ENCODE data around the gene HCST.
"Not testable (repeated sequence)": the region's sequence is repeated elsewhere in the genome, so short reads cannot be mapped to it uniquely, and the experiment has no call there.

HCST gene

DNA sequence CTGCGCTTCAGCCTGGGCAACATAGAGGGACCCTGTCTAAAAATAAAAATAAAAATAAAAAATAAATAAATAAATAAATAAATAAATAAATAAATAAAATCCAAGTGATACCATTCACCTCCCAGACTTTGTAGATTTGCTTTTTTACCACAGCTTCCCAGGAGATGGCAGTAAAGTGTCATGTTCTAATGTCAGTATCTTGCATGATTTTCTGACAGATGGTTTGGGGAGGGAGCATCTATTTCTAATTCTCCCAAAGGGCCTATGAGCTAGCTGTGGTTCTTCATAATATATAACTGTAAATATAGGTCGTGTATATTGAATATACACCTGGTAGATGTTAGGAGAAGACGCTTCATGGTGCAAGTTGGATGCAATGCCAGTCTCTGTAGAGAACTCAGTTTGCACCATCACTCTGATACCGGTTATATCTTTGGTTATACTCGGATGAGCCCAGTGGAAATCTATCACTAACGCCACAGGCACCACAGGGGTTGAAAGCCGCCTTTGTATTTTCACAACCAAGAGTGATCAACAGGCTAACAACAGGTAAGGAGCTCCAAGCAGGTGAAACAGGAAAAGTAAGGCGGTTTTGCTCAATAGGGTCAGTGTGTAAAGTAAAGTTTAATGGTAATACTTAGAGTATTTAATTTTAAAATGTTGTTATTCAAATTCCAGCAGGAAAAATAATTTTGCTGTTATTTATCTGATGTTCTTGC is 20.1 kb upstream of the HCST start:
- DNase-seq = peak; percentile 75

DNA sequence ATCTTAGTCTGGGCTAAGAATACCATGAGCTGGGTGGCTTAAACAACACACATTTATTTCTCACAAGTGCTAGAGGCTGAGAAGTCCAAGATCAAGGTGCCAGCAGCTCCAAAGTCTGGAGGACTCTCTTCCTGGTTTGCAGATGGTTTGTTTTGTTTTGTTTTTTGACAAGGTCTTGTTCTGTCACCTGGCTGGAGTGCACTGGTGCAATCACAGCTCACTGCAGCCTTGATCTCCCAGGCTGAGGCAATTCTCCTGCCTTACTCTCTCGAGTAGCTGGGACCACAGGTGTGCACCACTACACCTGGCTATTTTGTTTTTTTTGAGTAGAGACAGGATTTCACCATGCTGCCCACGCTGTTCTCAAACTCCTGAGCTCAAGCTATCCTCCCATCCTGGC is 18.4 kb upstream of the HCST start:
- DNase-seq = no peak

DNA sequence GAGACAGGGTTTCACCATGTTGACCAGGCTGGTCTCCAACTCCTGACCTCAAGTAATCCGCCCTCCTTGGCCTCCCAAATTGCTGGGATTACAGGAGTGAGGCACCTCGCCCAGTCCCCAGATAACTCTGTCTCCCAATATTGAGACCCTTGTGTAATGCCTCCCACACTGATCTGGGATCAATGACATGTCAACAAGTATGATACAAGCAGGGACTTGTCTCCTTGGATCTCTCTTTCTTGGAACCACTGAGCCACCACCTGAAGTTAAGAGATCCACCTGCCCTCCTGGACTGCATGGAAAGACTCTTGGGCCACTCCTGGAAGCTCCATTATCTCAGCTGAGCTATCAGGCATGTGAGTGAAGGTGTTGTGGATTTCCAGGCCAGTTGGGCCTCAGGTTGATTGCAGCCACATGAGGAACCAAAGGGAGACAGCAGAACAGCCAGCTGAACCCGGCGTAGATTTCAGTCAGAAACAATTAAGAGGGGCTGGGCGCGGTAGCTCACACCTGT is 17.0 kb upstream of the HCST start:
- DNase-seq = no peak

DNA sequence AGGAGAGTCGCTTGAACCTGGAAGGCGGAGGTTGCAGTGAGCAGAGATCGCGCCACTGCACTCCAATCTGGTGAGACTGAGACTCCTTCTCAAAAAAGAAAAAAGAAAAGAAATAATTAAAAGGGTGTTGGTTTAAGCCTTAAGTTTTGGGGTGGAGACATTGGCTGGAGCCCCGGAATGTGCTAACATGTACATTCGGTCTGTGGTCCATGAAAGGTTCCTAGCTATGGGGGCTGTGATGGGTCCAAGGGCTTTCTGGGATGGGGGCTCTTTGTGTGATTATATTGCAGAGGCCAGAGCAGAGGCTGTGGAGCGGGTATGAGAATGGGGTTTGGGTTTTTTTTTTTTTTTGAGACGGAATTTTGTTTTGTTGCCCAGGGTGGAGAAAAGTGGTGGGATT is 16.4 kb upstream of the HCST start:
- DNase-seq = no peak

DNA sequence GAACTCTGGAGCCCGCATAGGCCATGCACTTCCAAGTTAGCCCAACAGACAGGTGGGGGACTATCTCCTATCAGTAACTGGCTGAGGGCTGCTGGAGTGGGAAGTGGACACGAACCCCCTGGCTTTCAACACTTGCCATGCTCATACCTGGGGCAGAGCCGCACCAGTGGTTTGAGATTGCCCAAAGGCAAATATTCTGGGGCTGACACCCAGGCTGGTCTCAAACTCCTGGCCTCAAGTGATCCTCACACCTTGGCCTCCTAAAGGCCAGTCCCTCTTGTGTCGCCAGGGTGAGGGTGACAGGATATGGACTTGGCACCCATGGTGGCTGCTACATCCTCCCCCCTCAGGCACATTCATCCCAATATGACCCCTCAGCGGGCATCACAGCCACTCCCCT is 15.1 kb upstream of the HCST start:
- DNase-seq = no peak

DNA sequence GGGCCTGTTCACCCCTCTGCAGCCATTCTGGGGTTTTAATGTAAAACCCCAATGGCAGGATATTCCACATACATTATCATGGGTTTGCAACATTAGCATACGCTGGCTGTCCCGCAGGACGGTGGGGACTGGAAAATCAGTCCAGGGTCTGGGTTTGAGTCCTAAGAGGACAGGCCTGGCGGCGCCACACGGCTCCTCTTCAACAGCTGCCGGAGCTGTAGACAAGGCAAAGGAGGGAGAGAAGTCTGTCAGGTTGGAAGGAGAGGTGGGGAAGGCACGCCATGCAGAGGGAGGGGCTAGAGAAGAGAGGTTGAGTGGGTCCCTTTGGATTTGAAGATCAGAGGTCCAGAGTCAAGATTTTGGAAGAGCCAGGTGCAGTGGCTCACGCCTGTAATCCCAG is 13.9 kb upstream of the HCST start:
- DNase-seq = no peak

DNA sequence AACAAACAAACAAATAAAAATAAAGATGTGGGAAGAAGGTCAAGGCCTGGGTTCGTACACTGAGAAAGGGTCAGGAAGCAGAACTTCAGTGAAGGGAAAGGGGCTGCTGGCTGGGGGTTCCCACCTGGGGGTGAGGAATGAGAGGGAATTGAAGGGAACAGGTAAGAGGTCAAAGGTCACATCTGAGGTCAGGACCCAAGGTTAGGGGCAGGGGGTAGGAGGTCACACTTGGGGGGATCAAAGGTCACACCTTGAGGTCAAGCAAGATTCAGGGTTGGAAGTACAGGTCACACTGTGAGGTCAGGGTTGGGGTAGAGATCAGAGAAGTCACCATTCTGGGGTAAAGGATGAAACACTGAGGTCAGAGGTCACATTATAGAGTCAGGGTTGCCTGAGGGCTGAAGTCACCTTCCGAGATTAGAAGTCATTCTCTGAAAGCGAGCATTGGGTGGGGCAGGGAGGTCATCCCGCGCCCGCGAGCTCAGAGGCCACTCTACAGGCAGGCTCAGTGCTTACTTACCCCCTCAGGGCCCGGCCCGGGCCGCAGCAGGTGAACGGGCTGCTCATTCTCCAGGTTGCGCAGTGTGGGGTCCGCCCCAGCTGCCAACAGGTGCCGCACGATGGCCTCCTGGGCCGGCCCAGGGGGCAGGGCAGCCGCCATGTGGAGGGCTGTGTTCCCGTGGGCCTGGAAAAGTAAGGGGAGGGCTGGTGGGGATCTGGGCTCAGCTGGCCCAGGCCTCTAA is 12.8 kb upstream of the HCST start:
- no peak for DNase-seq

DNA sequence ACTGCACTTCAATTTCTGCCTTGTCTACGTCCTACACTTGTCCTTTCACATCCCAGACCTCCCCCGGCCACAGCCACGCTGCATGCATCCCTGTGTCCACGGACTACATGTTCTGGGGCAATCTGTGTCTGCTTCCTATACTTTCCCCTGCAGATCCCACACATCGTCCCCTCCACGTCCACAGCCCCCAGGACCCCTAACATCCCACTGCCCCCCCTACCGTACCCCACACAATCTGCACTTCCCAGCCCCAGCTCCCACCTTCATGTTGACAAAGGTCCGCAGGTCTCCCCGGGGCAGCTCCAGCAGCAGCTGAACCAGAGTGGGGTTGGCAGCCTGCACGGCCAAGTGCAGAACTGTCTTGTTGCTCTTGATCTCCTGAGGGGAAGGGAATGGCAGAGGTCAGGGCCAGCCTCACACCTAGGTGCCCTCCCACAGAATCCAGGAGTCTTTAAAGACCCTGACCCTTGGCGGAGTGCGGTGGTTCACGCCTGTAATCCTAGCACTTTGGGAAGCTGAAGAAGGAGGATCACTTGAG is 12.1 kb upstream of the HCST start:
- DNase-seq = no peak

DNA sequence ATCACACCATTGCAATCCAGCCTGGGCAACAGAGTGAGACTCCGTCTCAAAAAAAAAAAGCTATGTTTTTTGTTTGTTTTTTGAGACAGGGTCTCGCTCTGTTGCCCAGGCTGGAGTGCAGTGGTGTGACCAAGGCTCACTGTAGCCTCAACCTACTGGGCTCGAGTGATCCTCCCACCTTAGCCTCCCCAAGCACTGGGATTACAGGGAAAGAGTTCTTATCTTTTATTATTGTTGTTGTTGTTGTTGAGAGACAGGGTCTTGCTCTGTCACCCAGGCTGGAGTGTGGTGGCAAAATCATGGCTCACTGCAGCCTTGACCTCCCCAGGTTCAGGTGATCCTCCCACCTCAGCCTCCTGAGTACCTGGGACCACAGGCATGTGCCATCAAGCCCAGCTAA is 10.5 kb upstream of the HCST start:
- DNase-seq = not testable (repeated sequence)

DNA sequence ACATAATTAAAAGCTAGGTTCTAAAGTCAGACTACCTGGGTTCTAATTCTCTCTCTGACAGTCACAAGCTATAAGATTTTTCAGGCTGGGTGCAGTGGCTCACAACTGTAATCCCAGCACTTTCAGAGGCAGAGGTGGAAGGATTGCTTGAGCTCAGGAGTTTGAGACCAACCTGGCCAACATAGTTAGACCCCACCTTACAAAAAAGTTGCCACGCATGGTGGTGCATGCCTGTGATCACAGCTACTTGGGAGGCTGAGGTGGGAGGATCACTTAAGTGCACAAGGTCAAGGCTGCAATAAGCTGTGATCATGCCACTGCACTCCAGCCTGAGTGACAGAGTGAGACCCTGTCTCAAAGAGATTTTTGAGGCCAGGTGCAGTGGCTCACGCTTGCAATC is 8.0 kb upstream of the HCST start:
- DNase-seq = no peak

DNA sequence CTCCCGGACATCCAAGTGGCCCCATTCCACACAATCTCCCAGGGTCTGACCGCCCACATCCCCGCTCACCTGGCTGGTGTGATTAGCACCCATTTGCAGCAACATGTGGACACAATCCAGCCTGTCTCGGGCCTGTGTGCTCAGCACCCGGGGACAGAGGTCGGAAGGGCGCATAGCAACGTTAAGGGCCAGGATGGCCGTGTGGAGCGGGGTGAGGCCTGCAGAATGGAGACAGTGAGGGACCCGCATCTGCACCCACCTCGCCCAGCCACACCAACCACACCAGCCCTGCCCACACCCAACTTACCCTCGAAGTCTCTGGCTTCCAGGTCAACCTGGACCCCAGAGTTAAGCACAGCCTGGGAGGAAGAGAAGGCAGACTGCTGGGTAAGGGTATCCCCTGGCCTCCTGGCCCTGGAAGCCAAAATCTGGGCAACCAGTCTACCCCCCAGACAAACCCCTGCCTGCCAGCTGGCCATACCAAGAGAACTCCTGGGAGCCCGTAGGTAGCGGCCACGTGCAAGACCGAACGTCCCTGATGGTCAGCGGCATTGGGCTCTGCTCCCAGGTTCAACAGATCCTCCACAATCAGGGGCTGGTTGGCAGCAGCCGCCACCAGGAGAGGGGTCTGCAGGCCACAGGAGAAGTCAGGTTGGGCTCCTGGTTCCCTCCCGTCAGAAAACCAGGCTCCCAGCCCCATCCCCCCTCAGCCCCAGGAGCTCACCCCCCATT is 6.3 kb upstream of the HCST start:
- DNase-seq = no peak

DNA sequence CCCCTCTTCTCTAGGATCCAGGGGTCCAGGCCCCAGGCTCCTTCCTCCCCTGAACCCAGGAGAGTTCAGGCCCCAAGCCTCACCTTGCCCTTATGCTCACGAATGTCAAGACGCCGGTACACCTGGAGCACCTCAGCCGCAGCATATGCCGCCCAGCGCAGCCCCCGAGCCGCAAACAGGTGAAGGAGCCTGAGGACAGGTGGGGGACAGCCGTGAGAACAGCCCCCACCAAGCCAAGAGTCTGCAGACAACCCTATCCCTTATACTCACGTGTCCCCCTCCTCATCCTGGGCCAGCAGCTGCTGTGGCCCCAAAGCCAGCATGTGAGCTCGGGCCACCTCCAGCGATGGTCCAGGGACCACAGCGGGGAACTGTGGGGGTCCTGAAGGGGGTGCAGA is 5.7 kb upstream of the HCST start:
- DNase-seq = no peak

DNA sequence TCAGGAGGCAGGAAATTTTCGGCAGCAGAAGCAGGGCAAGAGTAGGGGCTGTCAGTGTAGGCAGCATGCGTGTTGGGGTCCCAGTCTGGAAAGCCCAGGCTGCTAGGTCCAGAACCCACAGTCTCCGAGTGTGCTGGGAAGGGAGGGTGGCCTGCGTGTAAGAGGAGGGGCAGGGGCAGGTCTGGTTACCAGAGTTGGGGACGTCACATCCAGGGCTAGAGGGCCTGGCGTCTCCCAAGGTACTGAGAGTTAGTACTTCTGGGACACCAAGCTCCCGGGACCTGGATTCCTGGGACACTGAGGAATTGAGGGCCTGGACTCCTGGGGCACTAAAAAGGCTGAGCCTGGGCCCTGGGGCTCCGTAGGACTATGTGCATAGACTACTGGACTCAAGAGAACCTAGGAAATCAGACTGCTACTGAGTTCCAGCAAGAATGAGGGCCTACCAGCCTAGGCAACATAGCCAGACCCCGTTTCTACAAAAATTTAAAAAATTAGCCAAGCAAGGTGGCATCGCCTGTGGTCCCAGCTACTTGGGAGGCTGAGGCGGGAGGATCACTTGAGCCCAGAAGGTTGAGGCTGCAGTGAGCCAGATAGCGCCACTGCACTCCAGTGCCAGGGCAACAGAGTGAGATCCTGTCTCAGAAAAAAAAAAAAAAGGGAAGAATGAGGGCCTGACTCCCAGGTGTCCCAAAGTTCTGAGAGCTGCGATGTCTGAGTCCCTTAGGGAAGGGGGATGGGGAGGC is 4.5 kb upstream of the HCST start:
- no peak for DNase-seq

DNA sequence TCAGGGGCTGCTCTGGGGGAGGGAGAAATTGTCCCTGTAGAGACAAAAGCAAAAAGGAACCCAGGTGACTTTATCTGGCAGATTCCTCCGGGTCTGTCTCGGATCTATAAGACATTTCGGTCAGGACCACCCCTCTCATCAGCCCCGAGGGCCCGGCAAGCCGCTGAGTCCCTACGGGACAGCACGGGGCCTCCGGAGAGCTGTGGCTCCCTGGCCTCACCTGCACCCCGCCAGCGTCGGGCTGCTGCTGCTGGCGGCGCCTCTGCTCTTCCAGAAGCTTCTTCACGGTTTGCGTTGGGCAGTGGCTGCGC is 3.9 kb upstream of the HCST start:
- DNase-seq = no peak

DNA sequence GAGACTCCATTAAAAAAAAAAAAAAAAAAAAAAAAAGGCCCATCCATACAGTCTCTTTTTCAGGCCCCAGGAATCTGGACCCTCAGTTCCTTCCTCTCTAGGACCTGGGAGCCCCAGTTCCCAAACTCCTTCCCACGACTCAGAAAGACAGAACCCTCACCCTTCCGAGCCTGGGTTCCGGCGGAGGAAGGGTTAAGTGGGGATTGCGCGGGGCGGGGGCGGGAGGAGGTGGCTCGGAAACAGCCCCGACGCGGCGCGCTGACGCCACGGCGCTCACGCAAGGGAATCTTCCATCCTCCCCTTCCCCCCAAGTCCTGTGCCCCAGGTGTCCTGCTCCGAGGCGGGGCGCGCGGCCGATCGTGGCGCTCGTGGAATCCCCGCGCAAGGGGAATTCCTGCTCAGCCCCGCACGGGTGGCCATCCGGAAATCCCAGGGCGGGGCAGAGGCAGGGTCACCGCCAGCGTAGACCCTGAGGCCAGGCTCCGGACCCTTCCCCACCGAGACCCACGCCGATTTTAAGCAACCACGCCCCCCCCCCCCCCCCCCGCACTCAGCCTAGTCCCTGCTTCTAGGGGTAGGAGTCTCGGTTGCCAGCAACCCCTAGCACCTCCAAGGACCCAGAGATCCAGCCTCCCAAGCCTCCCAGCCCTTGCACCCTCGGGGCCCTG is 2.6 kb upstream of the HCST start:
- peak; percentile 86 for DNase-seq

DNA sequence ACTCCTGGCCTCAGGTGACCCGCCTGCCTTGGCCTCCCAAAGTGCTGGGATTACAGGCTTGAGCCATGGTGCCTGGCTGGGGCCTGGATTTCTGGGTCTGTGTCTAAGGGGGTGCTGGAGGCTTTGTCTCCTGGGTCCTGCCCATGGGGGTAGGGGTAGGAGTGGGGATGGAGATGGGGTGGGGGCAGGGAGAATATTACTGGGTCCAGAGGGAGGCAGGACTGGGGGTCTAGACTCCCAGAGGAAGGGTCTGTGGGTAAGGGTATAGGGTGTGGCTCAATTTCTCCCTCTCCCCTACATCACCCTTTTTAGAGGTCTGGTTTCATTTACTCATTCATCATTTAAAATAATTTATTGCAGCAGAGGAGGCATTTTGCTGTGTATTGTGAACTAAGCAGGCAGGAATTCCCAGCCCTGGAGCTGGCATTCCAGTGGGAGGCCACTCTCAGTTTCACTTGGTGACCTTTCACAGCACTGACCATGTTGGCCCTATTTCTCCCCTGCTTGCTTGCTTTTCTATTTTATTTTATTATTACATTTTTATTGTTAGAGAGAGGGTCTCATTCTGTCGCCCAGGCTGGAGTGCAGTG is 1.2 kb upstream of the HCST start:
- peak; percentile 51 for DNase-seq

DNA sequence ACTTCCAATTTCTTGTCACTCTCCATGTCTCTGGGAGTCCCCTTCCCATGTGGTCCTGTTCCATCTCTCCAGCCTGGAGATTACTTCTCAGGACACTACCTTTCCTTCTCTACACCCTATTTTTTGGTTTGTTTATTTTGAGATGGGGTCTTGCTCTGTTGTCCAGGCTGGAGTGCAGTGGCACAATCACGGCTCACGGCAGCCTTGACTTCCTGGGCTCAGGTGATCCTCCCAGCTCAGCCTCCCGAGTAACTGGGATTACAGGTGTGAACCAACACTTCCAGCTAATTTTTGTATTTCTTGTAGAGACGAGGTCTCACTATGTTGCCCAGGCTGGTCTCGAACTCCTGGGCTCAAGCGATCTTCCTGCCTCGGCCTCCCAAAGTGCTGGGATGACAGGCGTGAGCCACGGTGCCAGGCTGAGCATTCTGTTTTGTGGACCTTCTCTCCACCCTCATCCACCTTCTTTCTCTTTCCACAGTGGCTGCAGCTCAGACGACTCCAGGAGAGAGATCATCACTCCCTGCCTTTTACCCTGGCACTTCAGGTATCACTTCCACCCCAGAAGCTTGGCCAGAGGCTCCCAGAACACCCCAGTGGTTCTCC is 644 bp downstream of the HCST start:
- no peak for DNase-seq

DNA sequence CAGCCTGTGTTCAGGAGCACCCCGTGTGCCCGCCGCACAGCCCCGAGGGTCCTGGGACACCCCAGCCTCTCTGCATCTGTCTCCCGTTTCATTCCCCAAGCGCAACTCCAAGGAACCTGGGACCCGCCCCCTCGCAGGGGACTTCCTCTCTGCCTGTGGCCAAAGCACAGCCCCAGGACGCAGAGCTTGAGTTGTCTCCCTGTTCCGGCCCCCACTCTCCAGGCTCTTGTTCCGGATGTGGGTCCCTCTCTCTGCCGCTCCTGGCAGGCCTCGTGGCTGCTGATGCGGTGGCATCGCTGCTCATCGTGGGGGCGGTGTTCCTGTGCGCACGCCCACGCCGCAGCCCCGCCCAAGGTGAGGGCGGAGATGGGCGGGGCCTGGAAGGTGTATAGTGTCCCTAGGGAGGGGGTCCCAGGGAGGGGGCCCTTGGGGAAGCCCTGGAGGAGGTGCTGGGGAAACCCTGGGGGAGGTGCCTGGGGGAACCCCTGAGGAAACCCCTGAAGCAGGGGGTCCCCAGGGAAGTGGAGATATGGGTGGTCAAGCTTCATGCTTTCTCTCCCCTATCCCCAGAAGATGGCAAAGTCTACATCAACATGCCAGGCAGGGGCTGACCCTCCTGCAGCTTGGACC is 1.3 kb downstream of the HCST start:
- peak; percentile 86 for DNase-seq

DNA sequence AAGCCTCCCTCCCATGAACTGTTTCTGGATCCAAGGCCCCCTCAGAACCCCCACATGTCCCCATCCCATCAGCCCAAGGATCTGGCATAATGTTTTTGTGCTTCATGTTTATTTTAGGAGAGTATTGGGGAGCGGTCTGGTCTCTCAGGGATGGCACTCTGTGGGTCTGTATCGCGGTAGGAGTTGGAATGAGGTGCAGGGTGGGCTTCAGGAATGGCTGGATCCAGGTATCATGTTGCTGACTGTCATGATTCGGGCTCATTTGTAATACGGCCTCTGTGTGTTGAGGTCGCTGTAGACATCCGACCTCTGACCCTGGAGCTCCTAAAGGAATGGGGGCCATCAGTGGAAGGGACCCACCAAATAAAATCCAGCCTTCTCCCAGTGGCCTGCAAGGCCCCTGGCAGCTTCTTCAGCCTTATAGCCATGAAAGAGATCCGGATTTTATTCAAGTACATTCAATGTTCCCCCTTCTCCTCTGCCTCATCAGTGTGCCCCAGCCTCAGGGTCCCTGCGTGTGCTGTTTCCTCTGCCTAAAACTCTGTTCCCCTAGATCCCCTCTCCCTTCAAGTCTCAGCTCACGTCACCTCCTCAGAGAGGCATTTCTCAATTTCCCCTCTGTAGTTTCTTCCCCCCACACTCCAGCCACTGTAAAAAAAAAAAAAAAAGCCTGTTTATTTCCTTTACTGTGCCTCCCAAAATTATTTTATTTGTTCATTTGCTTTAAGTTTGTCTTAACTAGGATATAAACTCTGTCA is 2.2 kb downstream of the HCST start:
- DNase-seq = peak; percentile 69

DNA sequence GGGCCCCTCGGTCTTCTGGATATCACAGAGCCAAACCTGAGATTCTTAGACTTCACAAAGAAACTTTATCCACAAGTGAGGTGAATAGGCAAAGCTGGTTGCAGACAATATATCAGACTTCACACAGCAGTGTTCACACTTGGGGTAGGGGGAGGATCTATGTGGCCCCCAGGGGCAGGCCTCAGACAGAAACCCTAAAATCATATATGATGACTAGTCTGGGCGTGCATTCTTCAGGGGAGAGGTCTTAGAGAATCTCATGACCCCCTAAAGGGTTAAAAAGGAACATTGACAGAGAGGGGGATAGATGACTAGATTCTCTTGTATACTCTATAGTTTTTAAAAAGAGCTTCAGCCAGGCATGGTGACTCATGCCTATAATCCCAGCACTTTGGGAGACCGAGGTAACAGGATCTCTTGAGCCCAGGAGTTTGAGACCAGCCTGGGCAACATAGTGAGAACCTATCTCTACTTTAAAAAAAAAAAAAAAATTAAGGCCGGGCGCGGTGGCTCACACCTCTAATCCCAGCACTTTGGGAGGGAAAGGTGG is 2.9 kb downstream of the HCST start:
- DNase-seq = no peak
